Stimulated activated CD8-positive, alpha-beta memory T cell treated with anti-CD3 and anti-CD28 coated beads, Interleukin-7, amount 100 ng/mL, for 4 hours (primary cell): Measurements from ENCODE around the gene NUAK1.

Experiments used
- DNase-seq, 2 donors: peaks; one replicate each; pipeline ENCODE4 v3.0.0-alpha.2; 2020; ENCODE audit warnings: low read depth in 2 of 2

The NUAK1 gene

DNA sequence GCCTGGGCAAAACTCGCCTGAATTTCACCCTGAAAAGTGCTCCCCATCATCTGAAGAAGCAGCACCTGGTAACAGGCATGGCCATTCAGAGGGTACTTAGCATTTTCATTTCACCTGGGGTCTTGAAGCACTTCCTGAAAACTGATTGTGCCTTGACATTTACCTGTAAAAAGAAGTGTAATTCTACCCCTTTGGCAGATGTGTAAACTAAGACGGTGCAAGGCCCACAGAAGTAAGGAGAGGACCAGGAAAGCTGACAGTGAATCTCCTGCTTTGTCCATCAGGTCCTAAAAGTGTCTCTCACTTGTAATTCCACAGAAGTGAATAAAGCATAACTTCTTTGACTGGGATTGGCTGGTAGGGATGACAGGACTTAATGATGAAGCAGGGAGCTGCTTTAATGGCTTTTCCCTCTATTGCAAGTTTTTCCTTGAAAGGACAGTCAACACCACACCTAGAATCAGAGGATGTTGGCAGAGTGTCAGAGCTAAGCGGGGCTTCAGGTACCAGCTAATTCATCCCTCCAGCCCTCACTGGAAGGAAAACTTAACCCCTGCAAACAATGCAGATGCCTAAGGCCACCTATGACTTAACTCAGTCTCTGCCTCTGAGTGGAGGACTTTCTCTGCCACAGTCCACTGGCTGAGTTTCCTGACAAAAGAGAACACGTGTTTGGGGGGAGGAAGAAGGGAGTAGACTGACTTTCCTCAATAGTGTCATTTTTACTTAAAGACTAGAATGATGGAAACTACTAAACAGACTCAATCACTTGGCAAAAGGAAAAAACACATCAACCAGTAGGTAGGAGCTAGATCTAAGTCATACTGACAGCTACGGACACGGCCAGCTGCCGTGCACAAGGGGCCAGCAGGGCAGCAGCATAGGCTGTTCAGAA is 74.7 kb downstream of the NUAK1 start:
- DNase-seq = no peak

DNA sequence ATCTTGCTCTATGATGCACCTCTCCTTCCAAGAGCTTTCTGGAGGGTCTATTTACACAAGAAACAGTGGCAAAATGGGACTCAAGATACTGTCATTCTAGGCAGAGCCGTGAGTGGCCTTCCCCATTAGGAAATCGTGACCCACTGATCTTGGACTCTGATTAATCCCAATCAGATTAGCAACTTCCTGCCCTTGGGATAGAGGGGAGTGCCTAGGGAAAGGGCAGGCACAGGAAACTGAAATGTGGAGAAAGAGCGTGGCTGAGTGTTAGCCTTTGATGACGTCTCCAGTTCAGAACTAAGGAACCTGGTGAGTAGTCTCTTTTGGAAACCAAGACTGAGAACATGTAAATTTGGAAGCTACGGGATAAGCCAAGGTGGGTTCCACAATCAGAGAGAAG is 76.1 kb downstream of the NUAK1 start:
- no peak for DNase-seq

DNA sequence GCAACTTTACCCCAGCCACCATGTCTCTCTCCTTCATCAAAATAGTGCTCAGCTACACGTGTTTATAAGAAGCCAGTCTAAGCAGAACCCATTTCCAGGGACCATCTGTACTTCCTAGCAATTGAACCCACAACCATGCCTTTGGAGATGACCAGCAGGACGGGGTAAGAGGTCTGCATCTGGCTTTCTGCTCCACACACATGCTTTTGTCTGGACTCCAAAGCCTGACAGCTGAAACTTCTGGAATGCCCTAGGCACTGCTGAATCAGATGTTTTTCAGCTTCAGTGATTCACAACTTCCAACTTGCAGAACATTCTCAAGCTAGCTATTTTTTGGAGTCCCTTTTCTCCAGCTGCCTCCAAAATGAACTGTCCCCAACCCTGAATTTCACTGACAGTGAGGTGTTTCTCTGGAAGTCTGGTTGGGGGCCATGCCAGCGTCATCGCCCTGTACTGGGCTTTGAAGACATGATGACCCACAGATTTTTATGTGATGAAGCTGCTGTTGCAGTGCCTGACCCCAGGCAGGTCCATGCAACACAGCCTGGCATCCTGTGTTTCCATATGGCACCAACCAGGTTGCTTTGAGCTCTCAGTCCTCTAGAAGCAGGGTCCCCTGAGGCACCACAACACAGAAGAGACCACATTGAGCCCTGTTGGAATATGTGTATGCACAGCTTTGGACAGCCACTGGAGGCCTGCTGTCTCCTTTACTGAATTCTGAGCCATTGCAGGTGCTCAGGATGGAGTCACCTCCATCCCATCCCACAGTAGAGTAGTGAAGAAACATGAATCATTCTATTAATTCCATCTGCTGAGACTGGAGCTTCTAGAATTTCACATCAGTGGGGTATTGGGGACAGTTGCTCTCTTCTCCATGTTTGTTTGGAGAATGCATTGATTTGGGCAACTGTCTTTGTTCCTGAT is 80.2 kb downstream of the NUAK1 start:
- DNase-seq = no peak

DNA sequence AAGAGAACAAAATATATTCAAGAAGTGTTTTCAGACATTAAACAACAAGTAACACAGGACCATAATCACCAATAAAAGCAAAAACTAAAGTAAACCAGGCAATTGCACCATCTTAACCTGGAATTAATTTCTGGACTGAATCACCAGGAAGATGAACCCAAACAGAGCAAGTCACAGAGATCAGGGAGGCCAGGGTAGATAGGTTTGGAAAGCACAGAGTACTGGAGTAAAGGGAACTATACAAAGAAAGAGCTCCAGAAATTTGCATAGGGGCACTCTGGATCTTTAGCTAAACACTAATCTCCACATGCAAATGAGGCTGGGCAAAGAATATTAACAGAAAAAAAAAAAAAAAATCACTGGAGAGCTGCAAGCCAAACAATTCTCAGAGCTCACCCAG is 84.7 kb downstream of the NUAK1 start:
- DNase-seq = no peak

DNA sequence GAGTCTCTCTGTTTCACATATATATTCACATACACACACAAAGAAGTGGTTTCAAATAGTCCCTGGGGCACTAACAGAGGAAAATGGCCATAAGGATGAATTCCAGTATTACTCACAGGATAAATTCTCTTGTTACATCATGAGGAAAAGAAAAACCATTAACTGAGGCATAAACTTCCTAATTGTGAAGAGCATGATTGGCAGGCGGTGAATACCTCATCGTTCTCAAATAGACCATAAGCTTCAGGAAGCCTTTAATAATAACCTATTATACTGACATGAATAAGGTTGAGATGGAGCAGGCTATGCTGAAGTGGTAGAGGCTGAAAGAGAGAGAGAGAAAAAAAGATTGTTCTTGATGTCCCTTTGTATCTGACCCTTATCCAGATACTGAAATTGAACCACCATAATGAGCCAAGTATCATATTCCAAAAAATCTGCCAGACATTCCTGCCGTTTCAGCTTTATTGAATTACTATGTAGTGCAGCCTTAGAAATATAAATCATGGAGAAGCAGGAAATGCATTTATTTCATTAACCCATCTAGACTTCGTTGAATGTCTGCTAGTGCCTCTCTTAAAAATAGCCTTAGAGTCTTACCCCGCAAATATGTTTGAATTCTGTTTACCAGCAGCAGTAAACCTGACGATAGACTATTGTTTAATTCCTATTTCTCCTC is 86.8 kb downstream of the NUAK1 start:
- DNase-seq = no peak

DNA sequence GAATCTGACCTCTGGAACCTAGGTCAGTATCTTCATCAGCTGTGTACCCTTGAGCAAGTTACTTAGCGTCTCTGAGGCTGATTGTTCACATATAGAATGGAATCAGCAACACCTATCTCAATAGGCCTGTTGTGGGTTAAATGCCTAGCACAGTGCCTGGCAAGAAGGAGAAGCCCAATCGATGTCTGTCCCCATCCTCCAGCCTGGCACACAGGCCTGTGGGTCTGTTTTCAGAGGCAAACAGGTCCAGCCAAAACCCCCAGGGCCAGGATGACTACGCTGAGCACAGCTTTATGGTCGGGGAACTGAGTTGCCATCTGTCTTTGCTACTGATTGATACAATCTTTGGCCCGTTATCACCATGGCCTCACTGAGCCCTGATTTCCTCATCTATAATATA is 89.2 kb downstream of the NUAK1 start:
- DNase-seq = no peak

DNA sequence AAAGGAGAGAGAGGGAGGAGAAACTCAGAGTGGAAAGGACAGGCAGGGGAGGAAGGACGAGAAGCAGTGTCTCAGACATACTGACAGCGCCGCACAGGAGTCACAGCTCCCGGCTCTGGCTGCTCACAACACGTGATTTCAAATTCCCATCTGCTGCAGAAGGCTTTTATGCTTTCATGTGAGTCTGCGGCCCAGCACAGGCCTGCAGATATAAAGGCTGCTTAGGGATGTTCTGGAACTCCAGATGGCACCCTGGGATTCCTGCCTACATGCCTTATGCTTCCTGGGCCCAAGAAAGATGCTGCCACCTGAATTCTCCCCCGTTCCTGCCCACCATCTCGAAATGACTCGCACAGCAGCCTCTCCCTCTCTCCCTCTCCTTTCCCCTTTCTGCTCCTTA is 89.6 kb downstream of the NUAK1 start:
- no peak for DNase-seq

DNA sequence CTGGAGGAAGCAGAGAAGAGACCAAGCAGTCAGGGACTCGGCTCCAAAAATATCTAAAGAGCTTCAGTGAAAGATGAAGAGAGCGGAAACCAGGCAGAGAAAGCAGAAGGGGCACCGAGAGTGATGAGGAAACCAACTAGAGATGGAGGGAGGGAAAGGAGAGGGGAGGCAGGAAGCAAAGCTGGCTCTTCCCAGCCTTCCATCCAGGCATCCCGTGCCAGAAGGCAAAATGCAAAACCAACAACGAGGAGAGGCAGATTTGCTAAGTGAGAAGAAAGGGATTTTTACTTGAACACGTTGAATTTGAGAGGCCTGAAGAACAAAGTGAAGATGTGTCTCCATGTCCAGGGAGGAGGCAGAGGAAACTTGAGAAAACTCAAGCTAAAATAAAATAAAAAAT is 90.1 kb downstream of the NUAK1 start:
- no peak for DNase-seq

DNA sequence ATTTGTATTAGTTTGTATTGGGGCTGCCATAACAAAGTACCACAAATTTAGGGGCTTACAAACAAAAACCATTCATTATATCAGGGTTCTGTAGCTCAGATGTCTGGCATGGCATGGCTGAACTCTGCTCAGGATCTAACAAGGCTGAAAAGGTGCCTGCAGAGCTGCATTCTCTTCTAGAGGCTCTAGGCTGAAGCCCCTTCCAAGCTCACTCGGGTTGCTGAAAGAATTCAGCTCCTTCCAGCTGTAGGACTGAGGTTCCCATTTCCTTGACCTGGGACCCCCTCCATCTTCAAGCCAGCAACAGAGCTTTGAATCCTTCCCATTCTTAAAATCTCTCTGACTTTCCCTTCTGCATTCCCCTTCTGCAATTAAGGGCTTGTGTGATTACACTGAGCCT is 90.7 kb downstream of the NUAK1 start:
- no peak for DNase-seq

DNA sequence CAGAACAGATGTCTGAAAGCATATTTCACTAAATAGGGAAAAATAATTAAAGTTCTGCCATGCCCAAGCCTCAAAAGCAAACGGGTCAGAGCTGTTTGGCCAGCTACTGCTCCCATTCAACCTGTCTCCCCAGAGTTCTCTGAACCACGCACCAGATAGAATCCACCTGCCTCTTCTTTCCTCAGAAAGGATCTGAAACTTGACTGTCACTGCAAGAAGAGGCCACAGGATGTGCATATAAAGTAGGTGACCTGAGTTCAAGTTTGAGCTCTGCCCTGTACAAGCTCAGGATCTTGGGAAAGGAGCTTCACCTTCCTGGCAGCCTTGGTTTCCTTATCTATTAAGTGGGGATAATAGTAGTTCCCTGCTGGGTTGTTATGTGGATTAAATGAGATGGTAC is 91.8 kb downstream of the NUAK1 start:
- no peak for DNase-seq

DNA sequence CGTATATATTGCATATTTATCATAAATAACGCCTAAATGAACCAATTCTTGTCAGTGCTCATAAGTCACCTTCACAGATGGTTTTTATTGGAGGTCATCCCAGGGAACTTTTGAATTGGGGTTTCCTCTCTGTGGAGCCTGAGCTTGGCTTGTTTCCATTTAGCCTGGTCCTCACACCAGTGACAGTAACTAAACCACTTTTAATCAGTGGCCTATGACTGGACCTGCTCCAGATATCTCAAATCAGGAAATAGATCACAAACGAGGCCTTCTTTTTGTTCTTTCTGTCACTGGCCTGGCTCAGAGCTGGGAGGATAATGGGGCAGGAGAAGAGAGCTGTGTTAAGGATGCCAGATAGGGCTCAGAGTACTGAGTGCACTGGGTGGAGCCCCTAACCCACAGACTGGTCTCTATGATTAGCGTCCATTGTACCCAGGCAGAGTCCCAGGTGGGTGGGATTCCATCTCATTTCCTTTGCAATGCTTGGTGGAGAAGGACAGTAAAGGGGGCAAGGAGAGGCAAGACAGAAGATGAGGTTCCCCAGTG is 92.4 kb downstream of the NUAK1 start:
- no peak for DNase-seq

DNA sequence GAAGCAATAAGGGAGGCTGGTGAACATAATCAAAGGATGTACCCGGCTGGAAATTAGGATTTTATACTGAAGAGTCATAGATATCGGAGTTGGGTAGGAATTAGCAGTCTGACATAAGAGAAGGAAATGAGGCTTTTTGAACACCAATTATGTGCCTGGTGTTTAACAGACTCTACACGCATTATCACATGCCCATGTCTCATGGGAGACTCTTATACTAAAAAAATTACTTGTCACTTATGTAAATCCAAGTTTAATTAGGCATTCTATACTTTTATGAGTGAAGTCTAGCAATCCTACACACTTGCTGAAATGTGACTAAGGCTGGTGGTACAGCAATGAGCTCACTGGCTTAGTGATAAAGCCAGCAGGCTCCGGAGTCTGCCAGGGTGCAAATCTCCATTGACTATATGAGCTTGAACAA is 93.5 kb downstream of the NUAK1 start:
- no peak for DNase-seq

DNA sequence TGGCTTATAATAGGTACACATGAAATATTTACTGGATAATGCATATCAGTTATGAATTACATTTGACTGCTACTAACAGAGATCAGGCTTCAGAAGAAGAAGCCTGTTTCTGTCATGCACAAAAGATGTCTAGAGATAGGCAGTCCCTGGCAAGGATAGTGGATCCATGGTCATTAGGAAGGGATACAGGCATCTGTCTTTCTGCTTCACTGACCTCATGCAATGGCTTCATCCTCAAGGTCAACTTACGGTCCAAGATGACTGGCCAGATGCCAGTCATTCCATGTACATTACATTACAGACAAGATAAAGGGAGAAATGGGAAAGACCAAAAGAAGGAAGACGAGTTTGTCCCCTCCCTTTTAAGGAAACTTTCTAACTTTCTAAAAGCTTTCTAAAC is 94.0 kb downstream of the NUAK1 start:
- DNase-seq = no peak

DNA sequence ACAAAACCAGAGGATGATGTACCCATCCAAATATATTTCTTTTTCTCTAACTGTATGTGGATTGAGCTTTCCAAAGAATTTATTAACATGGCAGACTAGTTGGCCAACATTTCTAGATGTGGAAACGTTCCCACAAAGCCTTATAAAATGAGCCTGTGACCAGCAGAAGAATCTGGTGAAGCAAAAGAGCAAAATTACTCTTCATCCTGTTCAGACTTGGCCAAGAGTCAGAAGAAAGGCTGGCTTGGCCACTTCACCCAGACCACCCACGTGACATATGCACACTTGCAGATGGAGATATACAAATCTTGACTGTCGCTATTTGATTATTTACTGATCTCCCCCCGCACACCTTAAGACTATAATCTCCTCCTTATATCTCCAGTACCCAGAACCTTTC is 96.7 kb downstream of the NUAK1 start:
- DNase-seq = no peak

DNA sequence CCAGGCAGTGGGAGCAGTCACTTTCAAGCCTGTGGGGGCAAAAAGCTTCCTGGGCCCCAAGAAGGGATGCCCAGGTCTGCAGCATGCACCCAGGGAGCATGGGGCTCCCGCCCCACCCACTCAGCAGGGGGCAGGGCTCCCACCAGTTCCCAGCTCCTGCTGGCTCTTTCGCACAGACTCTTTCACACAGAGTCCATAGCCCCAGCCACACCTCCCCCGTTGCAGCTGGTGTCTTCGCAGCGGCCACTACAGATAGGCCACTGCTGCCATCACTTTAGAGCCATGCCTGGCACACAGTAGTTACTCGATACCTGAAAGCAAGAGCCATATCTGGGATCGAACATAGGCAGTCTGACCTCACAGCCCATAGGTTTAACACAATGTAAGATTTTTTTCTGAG is 98.2 kb downstream of the NUAK1 start:
- no peak for DNase-seq

DNA sequence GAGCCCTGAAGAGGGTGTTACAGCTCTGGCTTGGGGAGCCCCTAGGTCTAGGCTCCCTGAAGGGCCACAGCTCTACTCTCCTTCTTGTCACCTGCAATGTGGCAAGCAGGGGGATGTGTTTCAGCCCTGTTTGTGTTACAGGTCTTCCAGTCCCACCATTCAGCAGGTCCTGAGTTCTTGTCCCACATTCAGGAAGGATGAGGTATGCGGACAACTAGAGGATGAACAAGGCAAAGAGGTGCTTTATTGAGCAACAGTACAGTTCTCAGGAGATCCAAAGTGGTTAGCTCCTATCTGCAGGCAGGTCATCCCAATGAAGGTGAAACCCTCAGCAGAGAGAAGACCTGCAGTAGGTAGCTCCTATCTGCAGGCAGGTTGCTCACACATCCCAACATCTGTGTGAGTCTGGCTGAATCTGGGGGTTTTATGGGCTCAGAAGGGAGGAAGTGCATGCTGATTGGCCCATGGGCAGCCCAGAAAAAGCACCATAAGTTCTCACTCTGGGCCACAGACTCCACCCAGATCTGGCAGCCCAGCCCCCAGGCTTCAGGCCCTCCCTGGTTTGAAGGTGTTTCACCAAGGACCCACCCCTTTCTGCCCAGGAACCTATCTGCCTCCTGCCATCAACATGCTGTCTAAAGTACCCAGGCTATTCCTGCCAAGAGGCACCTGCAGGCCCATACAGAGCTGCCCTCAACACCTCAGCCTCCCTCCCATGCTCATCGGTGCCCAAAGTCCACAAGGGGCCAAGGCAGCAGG is 98.9 kb downstream of the NUAK1 start:
- no peak for DNase-seq

DNA sequence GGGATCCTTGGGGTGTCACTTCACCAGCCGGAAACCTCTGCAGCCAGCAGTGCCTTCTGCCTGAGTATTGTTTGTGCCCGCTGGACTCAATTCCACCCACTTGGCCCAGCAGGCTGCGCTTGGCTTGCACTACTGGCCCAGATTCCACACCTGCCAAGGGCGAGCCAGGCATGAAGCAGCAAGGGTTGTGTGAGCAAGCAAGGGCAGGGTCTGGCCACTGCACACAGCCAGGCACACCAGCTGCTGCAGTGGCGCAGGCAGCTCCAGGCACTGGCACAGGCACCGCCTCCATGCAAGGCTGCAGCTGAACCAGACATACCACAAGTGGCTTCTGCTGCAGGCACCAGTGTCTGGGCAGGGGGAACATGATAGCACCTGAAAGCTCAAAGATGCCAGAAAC is 99.5 kb downstream of the NUAK1 start:
- no peak for DNase-seq

DNA sequence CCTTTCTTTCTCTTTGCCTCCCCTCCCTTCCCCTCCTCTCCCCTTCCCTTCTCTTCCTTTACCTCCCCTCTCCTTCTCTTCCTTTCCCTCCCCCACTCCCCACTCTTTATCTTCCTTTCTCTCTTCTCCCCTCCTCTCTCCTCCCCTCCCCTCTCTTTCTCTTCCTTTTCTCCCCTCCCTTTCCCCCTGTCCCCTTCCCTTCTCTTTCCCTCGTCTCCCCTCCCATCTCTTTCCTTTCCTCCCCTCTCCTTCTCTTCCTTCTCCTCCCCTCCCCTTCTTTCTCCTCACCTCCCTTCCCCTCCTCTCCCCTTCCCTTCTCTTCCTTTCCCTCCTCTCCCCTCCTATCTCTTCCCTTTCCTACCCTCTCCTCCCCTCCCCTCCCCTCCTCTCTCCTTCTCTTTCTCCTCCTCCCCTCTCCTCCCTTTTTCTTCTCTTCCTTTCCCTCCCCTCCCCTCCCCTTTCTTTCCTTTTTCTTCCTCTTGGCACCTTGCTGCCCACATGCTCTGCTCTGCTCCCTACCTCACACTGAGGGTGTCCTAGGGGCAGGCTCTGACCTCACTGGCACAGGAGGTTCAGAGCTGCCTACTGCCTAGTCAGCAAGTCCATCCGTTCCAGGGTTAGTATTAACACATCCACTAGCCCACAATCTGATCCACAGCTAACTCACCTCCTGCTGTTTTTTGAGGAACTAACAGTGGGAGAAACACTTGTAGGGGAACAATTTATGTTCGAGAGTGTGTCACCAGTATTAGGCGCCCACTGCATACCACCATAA is 101.0 kb downstream of the NUAK1 start:
- DNase-seq = no peak

DNA sequence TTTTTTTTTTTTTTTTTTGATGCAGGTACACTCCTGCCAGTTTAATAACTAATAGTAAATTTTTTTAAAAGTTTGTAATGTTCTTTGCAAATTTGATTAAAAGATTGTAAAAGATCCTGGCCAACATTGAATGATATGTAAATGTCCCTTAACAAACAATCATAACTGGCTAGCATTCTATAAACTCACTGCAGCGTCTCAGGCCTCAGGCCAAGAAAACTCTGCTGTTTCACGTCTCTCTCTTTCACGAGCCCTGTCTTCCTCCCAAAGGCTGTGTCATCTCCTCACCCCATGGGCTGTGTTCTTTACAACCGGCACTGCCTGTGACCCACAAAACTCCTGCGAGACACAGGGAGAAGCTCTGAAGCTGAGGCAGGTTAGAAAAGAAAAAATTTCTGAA is 103.3 kb downstream of the NUAK1 start:
- DNase-seq = no peak

DNA sequence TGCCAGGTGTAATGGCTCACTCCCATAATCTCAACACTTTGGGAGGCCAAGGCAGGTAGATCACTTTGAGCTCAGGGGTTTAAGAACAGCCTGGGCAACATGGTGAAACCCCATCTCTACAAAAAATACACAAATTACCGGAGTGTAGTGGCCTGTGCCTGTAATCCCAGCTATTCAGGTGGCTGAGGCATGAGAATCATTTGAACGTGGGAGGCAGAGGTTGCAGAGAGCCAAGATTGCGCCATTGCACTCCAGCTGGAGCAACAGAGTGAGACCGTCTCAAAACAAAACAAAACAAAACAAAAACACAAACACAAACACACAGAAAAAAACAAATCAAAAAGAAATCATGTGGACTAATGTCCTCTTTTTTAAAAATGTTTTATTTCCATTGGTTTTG is 104.4 kb downstream of the NUAK1 start:
- no peak for DNase-seq
